Measurements from ENCODE around the gene CD44. TPM values are rescaled to one million over a fixed set of nuclear protein-coding genes. Genes with fewer than 3 reads are reported as not detected.

Gene CD44
- total and polyA plus RNA-seq, 4 donors, result 4.1 to 26.9 (median 14.6) TPM

DNA sequence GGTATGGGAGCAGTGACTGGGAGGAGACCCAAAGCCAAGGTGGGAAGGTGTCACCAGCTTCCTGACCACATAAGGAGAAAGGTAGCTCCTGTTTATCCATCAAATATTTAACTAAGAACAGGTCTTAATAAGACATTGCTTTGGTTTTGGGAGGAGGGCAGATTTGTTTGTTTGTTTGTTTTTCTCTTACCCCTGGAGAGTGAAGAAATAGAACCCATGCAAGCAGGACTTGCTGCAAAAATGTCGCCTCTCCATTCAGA lies 26.2 kb upstream of the CD44 start:
- no peaks in the 10 kb centered on the region for H3K4me1 ChIP-seq (ENCODE audit: control insufficient read depth in 4 of 4, insufficient read depth in 4 of 4, low read length in 3 of 4)
- WGBS, result 92% methylated on average over 1 of the region's 1 CpG

DNA sequence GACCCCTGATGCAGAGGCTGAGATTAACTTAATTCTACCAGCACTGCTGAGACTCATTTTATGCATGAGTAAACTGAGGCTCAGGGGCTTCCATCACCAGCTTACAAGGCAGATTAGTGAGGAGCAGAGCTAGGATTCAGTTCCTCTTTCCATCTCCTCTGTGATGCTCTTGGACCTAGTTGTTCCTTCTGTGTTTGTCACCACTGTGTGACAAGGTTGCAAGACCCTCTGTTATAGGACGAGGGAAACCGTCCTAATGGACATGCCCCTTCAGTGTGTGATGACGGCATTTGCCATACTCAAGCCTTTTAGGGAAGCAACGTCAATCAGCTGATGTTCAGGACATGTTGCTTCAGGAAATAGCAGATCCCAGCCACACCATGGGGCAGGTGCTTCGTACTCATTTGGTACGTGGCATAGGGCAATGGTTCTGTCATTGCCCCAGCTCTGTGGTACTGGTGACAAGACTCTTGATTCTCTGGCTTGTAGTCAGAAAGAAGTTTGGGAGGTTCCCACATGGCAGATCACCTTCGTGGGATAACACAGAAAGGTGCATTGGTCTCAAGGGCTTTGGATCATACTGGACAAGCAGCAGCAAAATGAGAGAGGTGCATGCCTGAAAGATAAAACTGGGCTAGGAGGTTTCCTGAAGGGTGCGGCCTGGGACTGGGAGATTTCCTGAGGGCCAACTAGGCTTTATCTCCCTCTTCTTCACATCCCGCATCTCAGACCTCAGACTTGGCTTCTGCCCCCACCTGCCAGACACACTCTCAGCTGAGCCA lies 23.9 kb upstream of the CD44 start:
- Histone ChIP-seq H3K36me3 (ENCODE audit: control insufficient read depth in 4 of 4, insufficient read depth in 3 of 4, low read depth in 1 of 4, low read length in 3 of 4) (no peaks in the 10 kb centered on the region), H3K27ac (ENCODE audit: low read depth in 1 of 2, low read length in 2 of 2) (no peak overlapping the region), H3K27me3 (ENCODE audit: control insufficient read depth in 4 of 4, insufficient read depth in 4 of 4, low read length in 3 of 4) (peaks cover 0 to 4% (median 0%) of the 10 kb centered on the region in 4 donors), H3K4me3 (ENCODE audit: low read depth in 1 of 3, low read length in 3 of 3) (no peak overlapping the region), H3K9ac (ENCODE audit: low read depth in 1 of 2, low read length in 2 of 2) (no peak overlapping the region), H3K9me3 (ENCODE audit: control insufficient read depth in 4 of 4, low read length in 3 of 4) (no peaks in the 10 kb centered on the region), H3K4me1 (ENCODE audit: control insufficient read depth in 4 of 4, insufficient read depth in 4 of 4, low read length in 3 of 4) (no peaks in the 10 kb centered on the region)
- DNase-seq (ENCODE audit: low spot score), result no peak
- 86% methylated on average over 9 of the region's 9 CpGs for WGBS
- TF ChIP-seq HNF4G (IDR thresholded peaks at IDR 0.05) (no peak), EGR1 (IDR thresholded peaks at IDR 0.05; ENCODE audit: low read depth in 2 of 2) (no peak), RAD21 (IDR thresholded peaks at IDR 0.05) (no peak), FOXA1 (IDR thresholded peaks at IDR 0.05) (no peak), HNF4A (conservative IDR thresholded peaks at IDR 0.05) (no peak), NR2F2 (IDR thresholded peaks at IDR 0.05) (no peak)
- TF ChIP-seq, protein P1, sequence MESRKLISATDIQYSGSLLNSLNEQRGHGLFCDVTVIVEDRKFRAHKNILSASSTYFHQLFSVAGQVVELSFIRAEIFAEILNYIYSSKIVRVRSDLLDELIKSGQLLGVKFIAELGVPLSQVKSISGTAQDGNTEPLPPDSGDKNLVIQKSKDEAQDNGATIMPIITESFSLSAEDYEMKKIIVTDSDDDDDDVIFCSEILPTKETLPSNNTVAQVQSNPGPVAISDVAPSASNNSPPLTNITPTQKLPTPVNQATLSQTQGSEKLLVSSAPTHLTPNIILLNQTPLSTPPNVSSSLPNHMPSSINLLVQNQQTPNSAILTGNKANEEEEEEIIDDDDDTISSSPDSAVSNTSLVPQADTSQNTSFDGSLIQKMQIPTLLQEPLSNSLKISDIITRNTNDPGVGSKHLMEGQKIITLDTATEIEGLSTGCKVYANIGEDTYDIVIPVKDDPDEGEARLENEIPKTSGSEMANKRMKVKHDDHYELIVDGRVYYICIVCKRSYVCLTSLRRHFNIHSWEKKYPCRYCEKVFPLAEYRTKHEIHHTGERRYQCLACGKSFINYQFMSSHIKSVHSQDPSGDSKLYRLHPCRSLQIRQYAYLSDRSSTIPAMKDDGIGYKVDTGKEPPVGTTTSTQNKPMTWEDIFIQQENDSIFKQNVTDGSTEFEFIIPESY (IDR thresholded peaks at IDR 0.05), result no peak

More for the DNA sequence above, 26.2 kb upstream of the CD44 start:
- TF ChIP-seq, protein P2, sequence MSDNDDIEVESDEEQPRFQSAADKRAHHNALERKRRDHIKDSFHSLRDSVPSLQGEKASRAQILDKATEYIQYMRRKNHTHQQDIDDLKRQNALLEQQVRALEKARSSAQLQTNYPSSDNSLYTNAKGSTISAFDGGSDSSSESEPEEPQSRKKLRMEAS (IDR thresholded peaks at IDR 0.05), result no peak
- TF ChIP-seq FOXA1 (IDR thresholded peaks at IDR 0.05), result no peak
- no peak for TF ChIP-seq RXRA (IDR thresholded peaks at IDR 0.05)
- TF ChIP-seq NR2F2 (IDR thresholded peaks at IDR 0.05), result no peak
- H3K27ac ChIP-seq (ENCODE audit: low read depth in 1 of 2, low read length in 2 of 2), result no peak overlapping the region
- no peak for DNase-seq (ENCODE audit: low spot score)
- no peaks in the 10 kb centered on the region for H3K9me3 ChIP-seq (ENCODE audit: control insufficient read depth in 4 of 4, low read length in 3 of 4)
- no peak overlapping the region for H3K9ac ChIP-seq (ENCODE audit: low read depth in 1 of 2, low read length in 2 of 2)
- H3K36me3 ChIP-seq (ENCODE audit: control insufficient read depth in 4 of 4, insufficient read depth in 3 of 4, low read depth in 1 of 4, low read length in 3 of 4), result no peaks in the 10 kb centered on the region
- H3K27me3 ChIP-seq (ENCODE audit: control insufficient read depth in 4 of 4, insufficient read depth in 4 of 4, low read length in 3 of 4), result no peaks in the 10 kb centered on the region
- H3K4me3 ChIP-seq (ENCODE audit: low read depth in 1 of 3, low read length in 3 of 3), result no peak overlapping the region

DNA sequence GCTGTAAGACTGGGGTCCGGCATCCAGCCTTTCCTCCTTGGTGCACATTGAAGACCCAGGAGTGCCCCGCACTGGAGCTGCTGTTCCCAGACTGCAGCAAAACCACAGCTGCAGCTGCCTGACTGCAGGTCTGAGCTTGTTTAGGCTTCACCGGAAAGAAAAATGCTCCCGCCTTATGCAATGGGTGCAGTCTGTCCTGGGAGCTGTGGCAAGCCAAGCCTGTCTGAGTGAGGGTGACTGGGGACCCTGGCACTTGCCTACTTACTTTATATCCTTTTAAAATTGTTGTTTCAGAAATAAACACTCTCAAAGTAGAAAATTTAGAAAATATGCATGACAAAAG lies 23.3 kb upstream of the CD44 start:
- Histone ChIP-seq H3K36me3 (ENCODE audit: control insufficient read depth in 4 of 4, insufficient read depth in 3 of 4, low read depth in 1 of 4, low read length in 3 of 4) (no peaks in the 10 kb centered on the region), H3K4me3 (ENCODE audit: low read depth in 1 of 3, low read length in 3 of 3) (no peak overlapping the region), H3K27me3 (ENCODE audit: control insufficient read depth in 4 of 4, insufficient read depth in 4 of 4, low read length in 3 of 4) (peaks cover 0 to 4% (median 0%) of the 10 kb centered on the region in 4 donors), H3K9ac (ENCODE audit: low read depth in 1 of 2, low read length in 2 of 2) (no peak overlapping the region), H3K27ac (ENCODE audit: low read depth in 1 of 2, low read length in 2 of 2) (no peak overlapping the region), H3K4me1 (ENCODE audit: control insufficient read depth in 4 of 4, insufficient read depth in 4 of 4, low read length in 3 of 4) (no peaks in the 10 kb centered on the region), H3K9me3 (ENCODE audit: control insufficient read depth in 4 of 4, low read length in 3 of 4) (no peaks in the 10 kb centered on the region)
- no peak for DNase-seq (ENCODE audit: low spot score)
- WGBS, result 93% methylated on average over 4 of the region's 4 CpGs
- TF ChIP-seq TAF1 (conservative IDR thresholded peaks at IDR 0.05) (no peak), EGR1 (IDR thresholded peaks at IDR 0.05; ENCODE audit: low read depth in 2 of 2) (no peak), GABPA (IDR thresholded peaks at IDR 0.05 in 1 of 2, conservative IDR thresholded peaks at IDR 0.05 in 1 of 2) (no peak), YY1 (IDR thresholded peaks at IDR 0.05) (no peak), RAD21 (IDR thresholded peaks at IDR 0.05) (no peak), JUND (IDR thresholded peaks at IDR 0.05) (no peak), NR2F2 (IDR thresholded peaks at IDR 0.05) (no peak), SP1 (IDR thresholded peaks at IDR 0.05) (no peak), FOXA2 (IDR thresholded peaks at IDR 0.05) (no peak), RXRA (IDR thresholded peaks at IDR 0.05) (no peak)
- TF ChIP-seq, protein P3, sequence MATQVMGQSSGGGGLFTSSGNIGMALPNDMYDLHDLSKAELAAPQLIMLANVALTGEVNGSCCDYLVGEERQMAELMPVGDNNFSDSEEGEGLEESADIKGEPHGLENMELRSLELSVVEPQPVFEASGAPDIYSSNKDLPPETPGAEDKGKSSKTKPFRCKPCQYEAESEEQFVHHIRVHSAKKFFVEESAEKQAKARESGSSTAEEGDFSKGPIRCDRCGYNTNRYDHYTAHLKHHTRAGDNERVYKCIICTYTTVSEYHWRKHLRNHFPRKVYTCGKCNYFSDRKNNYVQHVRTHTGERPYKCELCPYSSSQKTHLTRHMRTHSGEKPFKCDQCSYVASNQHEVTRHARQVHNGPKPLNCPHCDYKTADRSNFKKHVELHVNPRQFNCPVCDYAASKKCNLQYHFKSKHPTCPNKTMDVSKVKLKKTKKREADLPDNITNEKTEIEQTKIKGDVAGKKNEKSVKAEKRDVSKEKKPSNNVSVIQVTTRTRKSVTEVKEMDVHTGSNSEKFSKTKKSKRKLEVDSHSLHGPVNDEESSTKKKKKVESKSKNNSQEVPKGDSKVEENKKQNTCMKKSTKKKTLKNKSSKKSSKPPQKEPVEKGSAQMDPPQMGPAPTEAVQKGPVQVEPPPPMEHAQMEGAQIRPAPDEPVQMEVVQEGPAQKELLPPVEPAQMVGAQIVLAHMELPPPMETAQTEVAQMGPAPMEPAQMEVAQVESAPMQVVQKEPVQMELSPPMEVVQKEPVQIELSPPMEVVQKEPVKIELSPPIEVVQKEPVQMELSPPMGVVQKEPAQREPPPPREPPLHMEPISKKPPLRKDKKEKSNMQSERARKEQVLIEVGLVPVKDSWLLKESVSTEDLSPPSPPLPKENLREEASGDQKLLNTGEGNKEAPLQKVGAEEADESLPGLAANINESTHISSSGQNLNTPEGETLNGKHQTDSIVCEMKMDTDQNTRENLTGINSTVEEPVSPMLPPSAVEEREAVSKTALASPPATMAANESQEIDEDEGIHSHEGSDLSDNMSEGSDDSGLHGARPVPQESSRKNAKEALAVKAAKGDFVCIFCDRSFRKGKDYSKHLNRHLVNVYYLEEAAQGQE (IDR thresholded peaks at IDR 0.05), result no peak
- TF ChIP-seq, protein P4, sequence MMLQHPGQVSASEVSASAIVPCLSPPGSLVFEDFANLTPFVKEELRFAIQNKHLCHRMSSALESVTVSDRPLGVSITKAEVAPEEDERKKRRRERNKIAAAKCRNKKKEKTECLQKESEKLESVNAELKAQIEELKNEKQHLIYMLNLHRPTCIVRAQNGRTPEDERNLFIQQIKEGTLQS (IDR thresholded peaks at IDR 0.05), result no peak
- TF ChIP-seq, protein P2 (IDR thresholded peaks at IDR 0.05), result no peak
- TF ChIP-seq, protein P1 (IDR thresholded peaks at IDR 0.05), result no peak
- TF ChIP-seq, protein P5, sequence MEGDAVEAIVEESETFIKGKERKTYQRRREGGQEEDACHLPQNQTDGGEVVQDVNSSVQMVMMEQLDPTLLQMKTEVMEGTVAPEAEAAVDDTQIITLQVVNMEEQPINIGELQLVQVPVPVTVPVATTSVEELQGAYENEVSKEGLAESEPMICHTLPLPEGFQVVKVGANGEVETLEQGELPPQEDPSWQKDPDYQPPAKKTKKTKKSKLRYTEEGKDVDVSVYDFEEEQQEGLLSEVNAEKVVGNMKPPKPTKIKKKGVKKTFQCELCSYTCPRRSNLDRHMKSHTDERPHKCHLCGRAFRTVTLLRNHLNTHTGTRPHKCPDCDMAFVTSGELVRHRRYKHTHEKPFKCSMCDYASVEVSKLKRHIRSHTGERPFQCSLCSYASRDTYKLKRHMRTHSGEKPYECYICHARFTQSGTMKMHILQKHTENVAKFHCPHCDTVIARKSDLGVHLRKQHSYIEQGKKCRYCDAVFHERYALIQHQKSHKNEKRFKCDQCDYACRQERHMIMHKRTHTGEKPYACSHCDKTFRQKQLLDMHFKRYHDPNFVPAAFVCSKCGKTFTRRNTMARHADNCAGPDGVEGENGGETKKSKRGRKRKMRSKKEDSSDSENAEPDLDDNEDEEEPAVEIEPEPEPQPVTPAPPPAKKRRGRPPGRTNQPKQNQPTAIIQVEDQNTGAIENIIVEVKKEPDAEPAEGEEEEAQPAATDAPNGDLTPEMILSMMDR (IDR thresholded peaks at IDR 0.05; ENCODE audit: low read depth, low read length, missing input control), result no peak
